ENCODE data around the gene FUT7.
"Not testable (repeated sequence)": the region's sequence is repeated elsewhere in the genome, so short reads cannot be mapped to it uniquely, and the experiment has no call there.

FUT7 gene

DNA sequence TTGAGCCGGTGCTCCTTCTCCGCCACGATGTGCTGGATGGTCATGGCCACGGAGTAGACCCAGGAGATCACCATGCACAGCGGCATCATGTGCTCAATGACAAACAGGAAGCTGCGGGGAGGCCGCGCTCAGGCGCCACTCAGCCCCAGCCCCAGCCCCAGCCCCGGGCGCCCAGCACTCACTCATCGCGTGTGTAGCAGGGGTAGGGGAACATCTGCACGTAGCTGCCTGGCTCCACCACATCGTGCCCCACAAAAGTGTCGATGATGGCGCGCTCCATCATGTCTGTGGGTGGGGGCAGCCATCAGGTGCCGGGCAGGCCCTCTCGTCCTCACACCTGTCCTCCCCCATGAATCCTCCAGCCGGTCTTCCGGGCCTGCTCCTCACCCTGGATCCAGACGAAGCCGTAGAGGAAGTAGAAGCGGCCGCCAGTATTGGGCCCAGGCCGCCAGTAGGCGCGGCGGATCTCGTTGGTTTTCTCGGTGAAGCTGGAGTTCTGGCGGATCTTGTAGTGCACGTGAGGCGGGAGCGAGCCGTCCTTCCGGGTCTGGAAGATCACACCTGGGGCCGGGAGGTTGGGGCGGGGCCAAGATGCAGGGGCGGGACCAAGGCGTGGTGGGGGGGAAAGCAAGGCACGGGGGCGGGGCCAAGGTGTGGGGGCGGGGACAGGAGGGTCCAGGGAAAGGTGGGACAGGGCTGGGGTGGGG, 13.9 kb downstream of the FUT7 start:
- no peak for DNase-seq (ENCODE audit: low read depth)

DNA sequence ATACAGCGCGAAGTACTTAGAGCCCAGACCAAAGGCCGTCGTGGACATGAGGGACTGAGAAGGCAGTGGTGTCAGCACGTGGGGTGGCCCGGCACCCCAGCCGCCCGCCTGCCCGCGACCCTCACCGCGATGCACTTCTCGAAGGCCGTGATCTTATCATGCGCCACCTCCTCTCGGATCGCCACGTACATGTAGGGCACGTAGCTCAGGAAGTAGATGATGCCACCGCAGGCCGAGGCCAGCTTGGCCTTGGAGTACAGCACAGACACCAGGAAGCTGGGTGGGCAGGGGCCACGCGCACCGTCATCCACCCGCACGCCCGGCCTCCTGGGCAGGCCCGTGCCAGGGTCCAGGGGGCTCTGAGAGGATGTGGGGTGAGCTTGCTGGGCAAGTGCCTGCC, 14.8 kb downstream of the FUT7 start:
- no peak for DNase-seq (ENCODE audit: low read depth)

DNA sequence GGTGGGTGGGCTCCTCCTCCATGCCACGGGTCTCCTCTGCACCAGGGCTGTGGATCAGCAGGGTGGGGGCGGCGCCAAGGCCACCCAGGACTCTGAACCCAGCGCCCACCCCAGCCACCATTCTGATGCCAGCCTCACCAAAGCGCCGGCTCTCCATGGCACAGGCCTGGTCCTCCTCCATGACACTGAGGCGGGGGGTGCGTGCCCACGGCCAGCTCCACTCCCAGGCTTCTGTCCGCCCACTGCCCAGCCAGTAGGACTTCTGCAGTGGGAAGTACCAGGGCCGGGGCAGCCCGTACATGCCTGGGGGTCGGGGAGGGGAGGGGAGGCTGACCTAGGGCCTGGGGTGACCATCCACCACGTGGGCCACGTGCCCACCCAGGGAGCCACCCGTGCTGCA, 15.5 kb downstream of the FUT7 start:
- no peak for DNase-seq (ENCODE audit: low read depth)

DNA sequence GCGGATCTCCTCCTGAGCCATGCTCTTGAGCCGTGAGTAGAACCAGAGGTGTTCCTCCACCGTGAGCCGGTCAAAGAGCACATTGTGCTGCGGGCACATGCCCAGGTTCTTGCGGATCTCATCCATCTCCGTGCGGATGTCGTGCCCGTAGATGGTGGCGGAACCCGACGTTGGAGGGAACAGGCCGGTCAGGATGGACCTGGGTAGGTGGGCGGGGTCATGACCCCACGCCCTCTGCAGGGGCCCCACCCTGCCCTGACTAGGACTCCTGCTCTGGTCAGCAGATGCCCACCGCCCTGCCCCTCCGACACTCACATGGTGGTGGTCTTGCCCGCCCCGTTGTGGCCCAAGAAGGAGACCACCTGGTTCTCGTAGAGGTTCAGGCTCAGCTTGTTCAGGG, 15.9 kb downstream of the FUT7 start:
- DNase-seq (ENCODE audit: low read depth): no peak

DNA sequence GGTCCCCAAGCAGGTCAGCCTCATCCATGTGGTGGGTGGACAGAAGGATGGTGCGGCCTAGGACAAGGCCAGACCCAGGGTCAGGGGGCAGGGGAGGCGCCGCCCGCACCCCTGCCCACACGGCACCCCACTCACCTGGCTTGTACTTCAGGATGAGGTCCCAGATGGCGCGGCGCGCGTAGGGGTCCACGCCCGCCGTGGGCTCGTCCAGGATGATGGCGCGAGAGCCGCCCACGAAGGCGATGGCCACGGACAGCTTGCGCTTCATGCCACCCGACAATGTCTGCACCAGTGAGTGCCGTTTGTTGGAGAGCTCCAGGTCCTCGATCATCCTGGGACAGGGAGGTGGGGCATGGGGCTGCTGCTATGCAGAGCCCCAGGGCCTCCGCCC, 16.4 kb downstream of the FUT7 start:
- no peak for DNase-seq (ENCODE audit: low read depth)

DNA sequence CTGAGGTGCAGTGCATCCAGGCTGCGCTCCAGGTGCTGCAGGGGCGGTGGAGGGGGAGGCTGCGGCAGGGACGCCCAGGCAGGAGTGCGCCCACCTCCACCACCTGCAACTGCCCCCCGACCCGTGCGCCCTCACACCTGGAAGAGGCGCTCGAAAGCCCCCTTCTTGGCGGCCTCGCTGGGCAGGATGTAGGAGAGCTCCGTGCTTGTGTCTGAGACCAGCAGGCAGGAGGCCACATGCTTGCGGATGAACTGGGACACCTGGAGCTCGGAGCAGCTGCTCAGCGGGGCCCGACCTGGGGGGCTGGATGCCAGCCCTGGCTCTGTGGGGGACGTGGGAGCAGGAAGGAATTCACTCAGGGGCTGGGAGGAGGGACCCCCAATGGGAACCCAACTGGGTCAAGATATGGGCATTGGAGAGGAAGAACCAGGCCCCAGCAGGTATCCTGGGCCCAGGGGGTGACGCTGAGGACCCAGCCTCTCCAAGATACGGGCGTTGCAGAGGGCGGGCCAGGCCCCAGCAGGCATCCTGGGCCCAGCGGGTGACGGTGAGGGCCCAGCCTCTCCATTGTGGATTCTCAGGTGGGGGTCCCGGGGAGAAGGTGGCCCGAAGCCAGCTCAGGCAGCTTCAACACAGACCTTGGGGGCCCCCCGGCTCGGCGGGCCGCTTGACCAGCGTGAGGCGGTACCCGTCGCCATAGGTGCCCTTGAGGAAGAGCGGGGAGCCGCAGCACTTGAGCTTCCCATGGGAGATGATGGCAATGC, 16.9 kb downstream of the FUT7 start:
- no peak for DNase-seq (ENCODE audit: low read depth)

DNA sequence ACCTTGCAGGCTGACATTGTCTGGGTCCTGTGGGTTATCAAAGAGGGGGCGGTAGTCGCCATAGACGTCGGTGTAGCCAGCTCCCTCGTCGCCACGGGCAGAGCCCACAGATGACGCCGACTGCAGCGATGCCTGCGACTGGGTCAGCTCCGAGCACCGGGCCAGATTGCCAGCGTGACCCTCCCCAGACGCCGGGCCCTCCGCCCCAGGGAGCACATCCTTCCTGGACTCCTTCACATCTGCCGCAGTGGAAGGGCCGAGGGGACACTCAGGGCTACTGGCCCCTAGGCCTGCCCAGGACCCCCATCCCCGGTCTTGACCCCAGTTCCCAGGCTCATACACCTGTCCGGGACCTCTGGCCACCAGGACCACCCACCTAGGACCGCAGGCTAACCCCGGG, 17.7 kb downstream of the FUT7 start:
- DNase-seq (ENCODE audit: low read depth): no peak

DNA sequence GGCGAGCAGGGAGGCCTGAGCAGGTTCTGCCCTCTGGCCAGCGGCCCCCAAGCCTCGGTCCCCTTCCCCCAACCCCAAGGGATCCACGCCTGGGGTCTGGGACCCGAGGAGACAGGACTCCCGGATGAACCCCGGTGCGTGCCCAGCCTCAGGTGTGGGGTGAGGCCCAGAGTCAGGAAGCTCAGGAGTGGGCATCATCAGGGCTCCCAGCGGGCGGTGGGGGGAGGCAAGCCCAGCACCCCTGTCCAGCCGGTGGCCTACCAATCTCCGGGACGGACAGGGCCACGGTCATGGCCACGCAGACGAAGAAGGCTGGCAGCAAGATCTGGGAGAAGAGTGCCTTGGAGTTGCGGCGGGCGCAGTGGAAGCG, 18.3 kb downstream of the FUT7 start:
- no peak for DNase-seq (ENCODE audit: low read depth)

DNA sequence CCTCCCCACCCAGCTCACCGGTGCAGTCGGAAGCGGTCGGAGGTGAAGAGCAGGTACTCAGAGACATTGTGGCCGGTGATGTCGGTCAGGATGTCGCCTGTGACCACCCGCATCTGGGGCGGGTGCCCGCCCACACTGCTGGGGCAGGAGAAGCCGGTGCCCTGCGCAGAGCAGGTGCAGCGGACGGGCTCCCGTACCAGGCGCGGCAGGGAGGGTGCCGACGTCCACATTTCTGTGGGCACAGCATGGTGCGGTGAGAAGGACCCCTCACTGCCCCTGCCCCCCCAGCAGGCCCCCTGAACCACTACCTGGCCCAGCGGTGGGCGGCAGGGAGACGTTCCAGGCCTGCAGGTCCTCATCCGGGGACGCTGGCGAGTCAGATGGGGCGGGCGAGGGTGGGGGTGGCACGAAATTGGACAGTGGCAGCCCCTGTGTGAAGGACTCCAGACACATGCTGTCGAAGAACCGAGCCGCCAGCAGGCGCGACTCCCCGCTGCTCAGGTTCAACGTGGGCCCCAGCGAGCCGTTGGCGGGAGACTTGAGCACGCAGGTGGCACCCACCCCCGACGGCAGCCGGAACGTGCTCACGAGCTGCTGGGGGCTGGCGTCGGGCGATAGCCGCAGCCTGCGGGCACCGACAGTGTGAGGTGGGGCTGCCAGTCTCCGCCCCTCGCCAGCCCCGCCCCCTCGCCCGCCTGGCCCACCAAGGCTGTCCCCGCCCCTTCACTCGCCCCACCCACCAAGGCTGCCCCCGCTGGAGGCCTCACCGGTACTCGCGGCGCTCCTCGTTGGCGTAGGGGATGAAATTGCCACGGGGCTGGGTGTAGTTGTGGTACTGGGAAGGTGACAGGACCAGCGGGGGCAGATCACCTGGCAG, 19.0 kb downstream of the FUT7 start:
- no peak for DNase-seq (ENCODE audit: low read depth)

DNA sequence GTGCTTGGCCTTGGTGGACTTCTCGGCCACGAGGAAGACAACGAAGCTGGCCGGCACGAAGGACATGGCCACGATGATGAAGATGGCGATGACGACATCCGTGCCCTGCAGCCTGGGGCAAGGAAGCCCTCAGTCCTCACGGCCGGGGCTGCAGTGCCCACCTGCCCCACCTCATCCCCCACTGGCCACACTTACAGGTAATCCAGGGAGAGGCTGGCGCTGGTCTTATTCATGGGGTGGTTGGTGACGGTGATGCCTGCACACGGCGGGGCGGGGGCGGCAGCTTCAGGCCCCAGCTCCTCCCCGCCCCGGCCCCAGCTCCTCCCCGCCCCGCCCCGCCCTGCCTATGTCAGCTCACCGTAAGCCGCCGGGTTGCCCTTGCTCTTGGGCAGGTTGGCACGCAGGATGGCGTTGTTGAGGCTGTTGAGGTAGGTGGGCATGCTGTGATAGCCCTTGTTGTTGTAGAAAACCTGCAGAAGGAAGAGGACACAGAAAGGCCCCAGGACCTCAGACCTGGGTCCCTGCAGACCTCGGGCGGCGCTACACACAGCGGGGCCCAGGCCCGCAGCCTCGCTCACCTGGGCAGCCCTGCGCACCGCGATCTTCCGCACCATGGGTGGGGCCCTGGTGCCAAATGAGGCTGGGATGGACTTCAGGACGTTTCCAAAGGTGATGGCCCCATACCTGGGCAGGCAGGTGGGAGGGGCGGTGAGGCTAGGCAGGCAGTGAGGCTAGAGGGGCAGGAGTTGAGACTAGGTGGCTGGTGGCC, 19.8 kb downstream of the FUT7 start:
- no peak for DNase-seq (ENCODE audit: low read depth)

DNA sequence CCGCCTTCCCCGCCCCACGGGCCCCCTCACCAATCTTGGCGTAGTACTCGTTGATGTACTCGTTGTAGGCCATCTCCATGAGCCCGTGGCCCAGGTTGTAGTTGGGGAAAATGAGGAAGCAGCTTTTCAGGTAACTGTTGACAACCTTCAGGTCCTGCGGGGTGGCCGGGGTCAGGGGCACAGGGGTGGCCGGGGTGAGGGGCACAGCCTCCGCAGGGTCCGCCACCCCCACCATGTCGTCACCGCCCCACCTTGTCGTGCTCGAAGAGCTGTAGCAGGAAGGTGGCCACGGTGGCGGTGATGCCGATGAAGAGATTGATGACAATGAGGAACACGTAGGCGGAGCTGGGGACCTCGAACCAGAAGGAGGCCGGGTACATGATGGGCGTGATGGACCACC, 20.7 kb downstream of the FUT7 start:
- no peak for DNase-seq (ENCODE audit: low read depth)

DNA sequence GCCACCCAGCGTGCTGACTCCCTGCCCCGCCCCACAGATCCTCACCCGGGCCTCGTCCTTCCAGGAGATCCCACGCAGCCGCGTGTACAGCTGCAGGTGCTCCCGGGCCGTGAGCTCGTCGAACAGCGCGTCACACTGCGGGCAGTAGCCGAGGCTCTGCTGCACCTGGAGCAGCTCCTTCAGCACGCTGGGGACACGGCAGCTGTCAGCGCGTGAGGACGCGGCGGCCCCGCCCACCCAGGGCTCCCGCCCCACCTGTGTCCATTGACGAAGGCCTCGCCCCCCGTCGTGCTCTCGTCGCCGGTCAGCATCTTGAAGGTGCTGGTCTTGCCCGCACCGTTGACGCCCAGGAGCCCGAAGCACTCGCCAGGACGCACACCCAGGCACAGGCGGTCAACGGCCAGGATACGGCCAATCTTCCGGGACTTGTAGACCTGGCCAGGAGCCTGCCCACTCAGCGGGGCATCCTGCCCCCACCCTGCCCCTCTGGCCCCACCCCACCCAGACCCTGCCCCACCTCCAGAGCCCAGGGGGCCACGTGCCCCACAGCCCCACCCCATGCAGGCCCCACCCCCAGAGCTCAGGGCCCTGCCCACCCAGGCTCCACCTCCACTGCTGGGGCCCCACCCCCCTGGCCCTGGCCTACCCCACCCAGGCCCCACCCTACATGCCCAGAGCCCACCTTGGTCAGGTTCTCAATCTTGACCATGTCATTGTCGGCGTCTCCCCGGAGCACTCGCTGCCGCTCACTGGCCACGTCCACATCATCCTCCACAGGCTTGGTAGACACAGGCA, 21.8 kb downstream of the FUT7 start:
- no peak for DNase-seq (ENCODE audit: low read depth)

DNA sequence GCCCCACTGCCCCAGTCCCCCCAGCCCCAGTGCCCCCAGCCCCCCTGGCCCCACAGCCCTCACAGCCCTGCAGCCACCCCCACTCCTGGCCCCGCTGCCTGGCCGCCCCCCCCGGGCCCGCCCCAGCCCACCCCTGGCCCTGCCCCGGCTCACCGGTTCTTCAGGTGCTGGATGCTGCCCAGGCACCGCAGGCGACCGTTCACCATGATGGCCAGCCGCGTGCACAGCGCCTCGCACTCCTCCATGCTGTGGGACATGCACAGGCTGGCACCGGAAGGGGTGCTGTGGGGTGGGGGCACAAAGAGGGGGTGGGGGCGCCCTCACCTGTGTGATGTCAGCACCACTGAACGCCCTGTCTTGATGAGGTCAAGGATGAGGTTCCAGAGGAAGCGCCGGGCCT, 22.7 kb downstream of the FUT7 start:
- DNase-seq (ENCODE audit: low read depth): no peak

DNA sequence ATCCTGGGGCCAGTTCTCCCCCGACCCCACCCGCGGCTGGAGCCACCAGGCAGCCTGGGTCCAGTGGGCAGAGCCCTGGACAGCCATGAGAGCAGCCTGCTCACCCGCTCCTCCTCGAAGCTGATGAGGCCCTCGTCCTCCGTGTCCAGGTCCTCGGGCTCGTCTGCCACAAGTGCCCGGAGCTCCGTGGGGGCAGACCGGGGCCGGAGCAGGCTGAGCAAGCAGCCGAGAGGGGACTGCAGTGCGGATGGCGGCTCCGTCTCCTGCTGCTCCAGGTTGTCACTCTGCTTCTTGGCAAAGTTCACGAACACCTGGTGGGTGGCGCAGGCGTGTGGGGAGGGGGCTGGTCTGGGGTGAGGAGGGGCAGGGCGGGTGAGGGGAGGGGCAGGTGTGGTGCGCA, 23.6 kb downstream of the FUT7 start:
- DNase-seq (ENCODE audit: low read depth): no peak

DNA sequence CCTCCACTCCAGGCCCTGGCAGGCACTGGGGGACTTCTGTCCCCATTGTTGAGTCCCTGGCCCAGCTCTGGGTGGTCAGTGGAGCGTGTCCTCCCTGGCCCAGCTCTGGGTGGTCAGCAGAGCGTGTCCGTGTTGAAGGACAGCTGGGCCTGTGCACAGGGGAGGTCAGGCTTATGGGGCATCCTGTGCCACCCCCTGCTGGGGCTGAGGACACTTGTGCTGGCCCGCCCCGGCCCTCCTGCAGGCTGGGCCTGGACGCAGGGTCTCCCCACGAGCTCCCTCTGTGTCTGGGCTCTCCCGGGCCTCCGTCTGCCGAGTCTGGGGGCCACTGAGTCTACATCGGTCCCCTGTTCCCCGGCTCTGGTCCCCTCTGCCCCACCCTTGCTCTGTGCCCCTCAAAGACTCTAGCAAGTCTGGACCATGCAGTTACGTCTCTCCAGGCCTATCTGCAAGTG, 24.0 kb downstream of the FUT7 start:
- DNase-seq (ENCODE audit: low read depth): no peak

DNA sequence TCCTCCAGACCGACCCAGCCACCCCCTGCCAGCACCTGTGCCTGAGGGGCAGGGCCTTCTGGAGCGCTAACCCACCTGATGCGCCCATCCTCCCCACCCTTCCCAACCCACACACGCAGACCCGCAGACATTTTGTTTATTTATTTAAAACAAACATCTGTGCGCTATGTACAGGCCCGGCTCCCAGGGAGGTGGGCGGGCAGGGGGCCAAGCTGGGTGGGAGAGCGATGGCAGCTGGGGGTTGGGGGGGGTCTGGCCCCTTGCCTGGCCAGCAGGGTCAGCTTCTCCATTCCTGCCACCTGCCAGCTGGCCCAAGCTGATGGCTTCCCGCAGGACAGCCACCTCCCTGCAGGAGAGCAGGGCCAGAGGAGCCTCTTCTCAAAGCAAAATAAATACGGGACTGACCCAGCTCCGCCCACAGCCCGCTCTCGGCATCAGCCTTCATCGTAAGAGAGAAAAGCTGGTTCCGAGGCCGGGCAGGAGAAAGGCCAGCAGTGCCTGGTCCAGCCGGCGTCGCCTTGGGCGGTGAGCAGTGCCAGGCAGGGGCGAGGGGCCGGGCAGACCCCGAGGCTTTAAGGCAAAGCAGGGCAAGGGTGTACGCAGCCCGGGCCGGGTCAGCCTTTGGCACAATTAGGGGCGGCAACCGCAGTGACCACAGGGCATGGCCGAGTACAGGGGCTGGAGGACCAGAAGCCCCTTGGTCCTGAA, 24.6 kb downstream of the FUT7 start:
- no peak for DNase-seq (ENCODE audit: low read depth)

DNA sequence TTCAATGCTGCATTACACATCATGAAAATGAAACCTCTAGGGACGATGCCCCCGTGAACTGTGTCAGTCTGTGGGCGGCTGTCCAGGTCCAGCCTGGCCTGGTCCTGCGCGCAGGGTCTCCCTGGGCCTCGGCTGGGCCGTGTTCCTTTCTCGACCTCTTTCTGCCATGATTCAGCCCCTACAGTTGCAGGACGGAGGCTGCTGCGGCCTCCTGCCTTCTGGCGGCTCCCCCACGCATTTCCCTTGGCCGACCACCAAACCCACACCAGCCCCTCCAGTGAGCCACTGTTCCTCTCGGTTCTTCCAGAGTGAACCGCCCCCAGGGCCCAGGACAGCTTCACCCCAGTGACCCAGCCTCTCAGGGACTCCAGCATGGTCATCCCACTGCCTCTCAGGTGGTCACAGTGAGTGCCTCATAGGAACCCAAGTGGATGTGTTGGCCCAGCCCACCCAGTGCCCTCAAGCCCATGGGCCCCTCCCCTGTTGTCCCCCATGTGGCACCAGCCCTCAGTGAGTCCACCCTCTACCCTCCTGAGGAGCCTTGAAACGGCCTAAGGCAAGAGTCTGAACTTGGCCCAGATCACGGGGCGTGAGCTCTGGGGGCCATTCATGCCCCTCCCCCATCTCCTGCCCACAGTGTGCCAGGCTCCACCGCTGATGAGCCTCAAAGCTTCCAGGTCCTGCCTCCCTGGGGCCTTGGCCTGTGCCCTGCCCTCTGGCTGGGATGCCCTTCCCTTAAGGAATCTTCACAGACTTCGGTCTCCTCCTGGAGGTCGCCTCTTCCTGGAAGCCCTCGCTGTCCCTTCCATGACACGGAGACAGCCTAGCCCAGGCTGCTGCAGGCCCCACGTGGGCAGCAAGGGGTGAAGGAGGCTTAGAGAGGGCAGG, 25.5 kb downstream of the FUT7 start:
- DNase-seq (ENCODE audit: low read depth): no peak

DNA sequence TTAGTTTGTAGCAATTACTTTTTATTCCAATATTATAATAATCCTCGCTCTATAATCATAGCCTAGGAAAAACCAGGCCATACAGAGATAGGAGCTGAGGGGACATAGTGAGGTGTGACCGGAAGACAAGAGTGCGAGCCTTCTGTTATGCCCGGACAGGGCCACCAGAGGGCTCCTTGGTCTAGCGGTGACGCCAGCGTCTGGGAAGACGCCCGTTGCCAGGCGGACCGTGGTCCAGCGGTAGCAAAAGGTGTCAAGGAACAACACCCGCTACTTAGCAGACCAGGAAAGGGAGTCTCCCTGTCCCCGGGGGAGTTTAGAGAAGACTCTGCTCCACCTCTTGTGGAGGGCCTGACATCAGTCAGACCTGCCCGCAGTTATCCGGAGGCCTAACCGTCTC, 27.6 kb downstream of the FUT7 start:
- DNase-seq (ENCODE audit: low read depth): not testable (repeated sequence)

DNA sequence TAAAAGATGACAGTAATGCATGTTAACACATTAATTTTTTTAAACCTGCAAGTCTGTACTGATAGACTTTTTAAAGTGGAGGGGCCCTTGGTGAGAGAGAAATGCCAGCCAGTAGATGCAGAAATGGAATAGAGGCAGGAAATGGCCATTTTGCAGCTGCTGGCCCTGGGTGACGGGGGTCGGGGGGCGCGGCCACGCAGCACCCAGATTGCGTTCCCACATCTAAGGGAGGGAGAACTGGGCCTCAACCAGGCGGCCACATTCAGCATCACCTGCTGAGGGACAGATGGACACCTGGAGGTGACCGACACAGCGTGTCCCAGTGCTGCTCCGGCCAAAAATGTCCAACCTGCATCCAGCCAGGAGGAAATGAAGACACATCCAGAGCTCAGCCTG, 29.2 kb downstream of the FUT7 start:
- DNase-seq (ENCODE audit: low read depth): no peak
